Measurements from ENCODE around the gene TTLL6. TPM values are rescaled to one million over a fixed set of nuclear protein-coding genes. Genes with fewer than 3 reads are reported as not detected.
"Not testable (repeated sequence)": the region's sequence is repeated elsewhere in the genome, so short reads cannot be mapped to it uniquely, and the experiment has no call there.

The TTLL6 gene
- total and polyA plus RNA-seq, 2 experiments from 2014 or later: 0.30 TPM; not detected in 1

- Histone ChIP-seq H2AFZ (peak overlapping the region; percentile 28), H4K20me1 (ENCODE audit: insufficient read depth, poor library complexity, severe bottlenecking) (no peaks in the 10 kb centered on the region), H3K27ac (no peak overlapping the region), H3K4me1 (ENCODE audit: insufficient read depth) (peaks cover 11% of the 10 kb centered on the region), H3K4me2 (peak overlapping the region; percentile 70), H3K79me2 (no peaks in the 10 kb centered on the region), H3K27me3 (peaks cover 98% of the 10 kb centered on the region), H3K9me3 (ENCODE audit: low read depth) (no peaks in the 10 kb centered on the region), H3K36me3 (replicated peaks; ENCODE audit: insufficient read depth, low read depth) (no peaks in the 10 kb centered on the region), H3K4me3 (no peak overlapping the region), H3K9me2 (replicated peaks; ENCODE audit: insufficient read depth) (no peaks in the 10 kb centered on the region)
- WGBS (ENCODE audit: low lambda C conversion rate, missing lambda C conversion rate): 1% methylated on average over 78 of the region's 80 CpGs
- DNase-seq (ENCODE audit: low spot score): no peak
- TF ChIP-seq EZH2phosphoT487 (IDR thresholded peaks at IDR 0.05; ENCODE audit: low read depth, severe bottlenecking, unreplicated experiment): peak; percentile 96
- peak; percentile 99 for TF ChIP-seq EZH2 (IDR thresholded peaks at IDR 0.05; ENCODE audit: borderline replicate concordance)
- TF ChIP-seq CTCF (IDR thresholded peaks at IDR 0.05; ENCODE audit: poor library complexity): no peak
Measured at GRCh38 chr17:48718761-48719641, 98.0 kb downstream of the TTLL6 start.

GRCh38 chr17:48718227-48718760 lies 98.7 kb downstream of the TTLL6 start:
- 6% methylated on average over 24 of the region's 24 CpGs for WGBS (ENCODE audit: low lambda C conversion rate, missing lambda C conversion rate)
- H3K9me3 ChIP-seq (ENCODE audit: low read depth): no peaks in the 10 kb centered on the region
- no peaks in the 10 kb centered on the region for H3K36me3 ChIP-seq (replicated peaks; ENCODE audit: insufficient read depth, low read depth)
- peaks cover 11% of the 10 kb centered on the region for H3K4me1 ChIP-seq (ENCODE audit: insufficient read depth)
- no peak for TF ChIP-seq EZH2phosphoT487 (IDR thresholded peaks at IDR 0.05; ENCODE audit: low read depth, severe bottlenecking, unreplicated experiment)
- TF ChIP-seq CTCF (IDR thresholded peaks at IDR 0.05; ENCODE audit: poor library complexity): no peak
- no peak for TF ChIP-seq EZH2 (IDR thresholded peaks at IDR 0.05; ENCODE audit: borderline replicate concordance)
- peak overlapping the region; percentile 70 for H3K4me2 ChIP-seq
- H3K27me3 ChIP-seq: peaks cover 96% of the 10 kb centered on the region
- H3K79me2 ChIP-seq: no peaks in the 10 kb centered on the region
- H4K20me1 ChIP-seq (ENCODE audit: insufficient read depth, poor library complexity, severe bottlenecking): no peaks in the 10 kb centered on the region
- H3K9me2 ChIP-seq (replicated peaks; ENCODE audit: insufficient read depth): no peaks in the 10 kb centered on the region
- no peak for DNase-seq (ENCODE audit: low spot score)
- H3K4me3 ChIP-seq: no peak overlapping the region
- H3K27ac ChIP-seq: no peak overlapping the region
- peak overlapping the region; percentile 13 for H2AFZ ChIP-seq

GRCh38 chr17:48717367-48718226 lies 99.4 kb downstream of the TTLL6 start:
- Histone ChIP-seq H3K9me3 (ENCODE audit: low read depth) (no peaks in the 10 kb centered on the region), H3K4me3 (no peak overlapping the region), H3K36me3 (replicated peaks; ENCODE audit: insufficient read depth, low read depth) (no peaks in the 10 kb centered on the region), H3K9me2 (replicated peaks; ENCODE audit: insufficient read depth) (no peaks in the 10 kb centered on the region), H2AFZ (no peak overlapping the region), H4K20me1 (ENCODE audit: insufficient read depth, poor library complexity, severe bottlenecking) (no peaks in the 10 kb centered on the region), H3K27me3 (peaks cover 94% of the 10 kb centered on the region), H3K79me2 (no peaks in the 10 kb centered on the region), H3K27ac (no peak overlapping the region), H3K4me1 (ENCODE audit: insufficient read depth) (peaks cover 11% of the 10 kb centered on the region), H3K4me2 (peak overlapping the region; percentile 70)
- WGBS (ENCODE audit: low lambda C conversion rate, missing lambda C conversion rate): 18% methylated on average over 10 of the region's 10 CpGs
- TF ChIP-seq CTCF (IDR thresholded peaks at IDR 0.05; ENCODE audit: poor library complexity): no peak
- no peak for TF ChIP-seq EZH2phosphoT487 (IDR thresholded peaks at IDR 0.05; ENCODE audit: low read depth, severe bottlenecking, unreplicated experiment)
- TF ChIP-seq EZH2 (IDR thresholded peaks at IDR 0.05; ENCODE audit: borderline replicate concordance): no peak
- DNase-seq (ENCODE audit: low spot score): no peak

GRCh38 chr17:48716549-48716948 lies 100.5 kb downstream of the TTLL6 start:
- not testable (repeated sequence) for H3K36me3 ChIP-seq (replicated peaks; ENCODE audit: insufficient read depth, low read depth); H2AFZ ChIP-seq; H3K4me3 ChIP-seq; DNase-seq (ENCODE audit: low spot score); H3K79me2 ChIP-seq; H3K9me2 ChIP-seq (replicated peaks; ENCODE audit: insufficient read depth); H4K20me1 ChIP-seq (ENCODE audit: insufficient read depth, poor library complexity, severe bottlenecking); H3K9me3 ChIP-seq (ENCODE audit: low read depth); H3K27ac ChIP-seq; H3K4me2 ChIP-seq
- peaks cover 94% of the 10 kb centered on the region for H3K27me3 ChIP-seq
- WGBS (ENCODE audit: low lambda C conversion rate, missing lambda C conversion rate): 83% methylated on average over 3 of the region's 3 CpGs
- peaks cover 11% of the 10 kb centered on the region for H3K4me1 ChIP-seq (ENCODE audit: insufficient read depth)
